Fibroblast of lung (primary cell): ENCODE results near the gene ABCB7. TPM values are rescaled to one million over a fixed set of nuclear protein-coding genes. Genes with fewer than 3 reads are reported as not detected.

Experiments used
- DNase-seq, 2 donors: peaks; one replicate each; pipeline versions ENCODE4 v3.0.0 to v3.0.0-alpha.2; 2010; ENCODE audit warnings: low read depth in 2 of 2
- H2AFZ ChIP-seq: 2 replicates; pipeline ENCODE4 v1.5.1; 2012; ENCODE audit warnings: low read length, control low read depth, inconsistent platforms
- H3K27ac ChIP-seq: 2 replicates; pipeline ENCODE4 v1.5.1; 2011; ENCODE audit warnings: low read length, control low read depth; ENCODE audit not compliant: insufficient read depth
- H3K27me3 ChIP-seq: 2 replicates; pipeline ENCODE4 v1.5.1; 2011; ENCODE audit warnings: mild to moderate bottlenecking, low read length; ENCODE audit not compliant: control insufficient read depth, insufficient read depth
- H3K36me3 ChIP-seq: 2 replicates; pipeline ENCODE4 v1.5.1; 2011; ENCODE audit warnings: low read length; ENCODE audit not compliant: control insufficient read depth, insufficient read depth
- H3K4me1 ChIP-seq: 2 replicates; pipeline ENCODE4 v1.5.1; 2011; ENCODE audit warnings: low read length; ENCODE audit not compliant: control insufficient read depth, insufficient read depth; ENCODE audit errors: extremely low read depth
- H3K4me2 ChIP-seq: 2 replicates; pipeline ENCODE4 v1.5.1; 2011; ENCODE audit warnings: low read length, control low read depth; ENCODE audit not compliant: insufficient read depth; ENCODE audit errors: extremely low read depth
- H3K4me3 ChIP-seq, 4 experiments: fragments of 200-600 bp in 1 of 4; sonication (generic) in 1 of 4; replicated peaks in 1 of 4; 2 replicates each; pipeline ENCODE4 v1.5.1; 2011 to 2016; ENCODE audit warnings: low read length in 4 of 4, low read depth in 3 of 4, mild to moderate bottlenecking in 3 of 4, control low read depth in 2 of 4, inconsistent platforms in 1 of 4, mixed read lengths in 1 of 4; ENCODE audit not compliant: insufficient read depth in 1 of 4; ENCODE audit errors: control extremely low read depth in 1 of 4
- H3K79me2 ChIP-seq: 2 replicates; pipeline ENCODE4 v1.5.1; 2012; ENCODE audit warnings: mild to moderate bottlenecking, low read length, inconsistent platforms; ENCODE audit not compliant: control insufficient read depth, insufficient read depth
- H3K9ac ChIP-seq: 2 replicates; pipeline ENCODE4 v1.5.1; 2011; ENCODE audit warnings: mild to moderate bottlenecking, low read length, control low read depth; ENCODE audit not compliant: insufficient read depth
- H3K9me3 ChIP-seq: 2 replicates; pipeline ENCODE4 v1.5.1; 2012; ENCODE audit warnings: low read depth, low read length; ENCODE audit not compliant: control insufficient read depth, insufficient read depth
- H4K20me1 ChIP-seq: 2 replicates; pipeline ENCODE4 v1.5.1; 2011; ENCODE audit warnings: low read length; ENCODE audit not compliant: control insufficient read depth, insufficient read depth; ENCODE audit errors: extremely low read depth
- CTCF ChIP-seq, 2 donors: IDR thresholded peaks in 1 of 2; conservative IDR thresholded peaks in 1 of 2; 1 replicate in 1 of 2; 2 replicates in 1 of 2; pipeline ENCODE4 v1.5.1; 2011 to 2012; ENCODE audit warnings: low read length in 2 of 2, control low read depth in 1 of 2, inconsistent platforms in 1 of 2, low read depth in 1 of 2, mild to moderate bottlenecking in 1 of 2
- EZH2 ChIP-seq: IDR thresholded peaks from 2 replicates; pipeline ENCODE4 v1.5.1; 2012; ENCODE audit warnings: low read length, control low read depth, mild to moderate bottlenecking; ENCODE audit errors: missing control alignments
- polyA plus RNA-seq, 2 donors: library from polyadenylated mRNA; depleted of rRNA in 1 of 2; stranded (reverse) in 1 of 2; unstranded in 1 of 2; fragments of >200 nt; gene quantifications; 2 replicates each; pipeline ENCODE4 v1.2.1, GENCODE V29; 2011 to 2012; ENCODE audit warnings: missing spikeins in 1 of 2
- total RNA-seq: library from RNA; depleted of rRNA; stranded (reverse); fragments of >200 nt; gene quantifications from 2 replicates; pipeline ENCODE4 v1.2.1, GENCODE V29; 2014

Gene ABCB7
- total and polyA plus RNA-seq, 2 donors (not counting 1 experiment from before 2014, with no cell fraction given): 20.8 to 30.1 TPM

GRCh38 chrX:75113664-75114063 is 42.4 kb downstream of the ABCB7 start:
- Histone ChIP-seq H3K9ac (no peak overlapping the region), H2AFZ (no peak overlapping the region), H3K4me2 (no peak overlapping the region), H3K79me2 (no peaks in the 10 kb centered on the region), H3K4me1 (no peaks in the 10 kb centered on the region), H3K27me3 (no peaks in the 10 kb centered on the region), H3K36me3 (no peaks in the 10 kb centered on the region), H3K4me3 (no peak overlapping the region), H3K9me3 (no peaks in the 10 kb centered on the region), H4K20me1 (no peaks in the 10 kb centered on the region), H3K27ac (no peak overlapping the region)
- no peak for TF ChIP-seq EZH2
- TF ChIP-seq CTCF (conservative IDR thresholded peaks at IDR 0.05 in 1 of 2, IDR thresholded peaks at IDR 0.05 in 1 of 2; ENCODE audit: low read depth in 1 of 2, low read length in 2 of 2): no peak
- DNase-seq: no peak

GRCh38 chrX:75107863-75108509 is 48.1 kb downstream of the ABCB7 start:
- no peaks in the 10 kb centered on the region for H3K36me3 ChIP-seq

GRCh38 chrX:75106772-75107171 is 49.3 kb downstream of the ABCB7 start:
- Histone ChIP-seq H3K36me3 (no peaks in the 10 kb centered on the region), H3K79me2 (no peaks in the 10 kb centered on the region), H3K9ac (no peak overlapping the region), H3K4me1 (no peaks in the 10 kb centered on the region), H3K4me3 (no peak overlapping the region), H3K9me3 (no peaks in the 10 kb centered on the region), H3K27ac (no peak overlapping the region), H3K27me3 (no peaks in the 10 kb centered on the region), H4K20me1 (no peaks in the 10 kb centered on the region), H3K4me2 (no peak overlapping the region), H2AFZ (no peak overlapping the region)
- DNase-seq: no peak
- TF ChIP-seq EZH2 (no peak), CTCF (conservative IDR thresholded peaks at IDR 0.05 in 1 of 2, IDR thresholded peaks at IDR 0.05 in 1 of 2; ENCODE audit: low read depth in 1 of 2, low read length in 2 of 2) (no peak)

More at GRCh38 chrX:75107863-75108509, 48.1 kb downstream of the ABCB7 start:
- H3K9me3 ChIP-seq: no peaks in the 10 kb centered on the region
- no peaks in the 10 kb centered on the region for H3K79me2 ChIP-seq
- DNase-seq: no peak
- no peak overlapping the region for H3K27ac ChIP-seq
- no peak overlapping the region for H2AFZ ChIP-seq
- no peak for TF ChIP-seq CTCF (conservative IDR thresholded peaks at IDR 0.05 in 1 of 2, IDR thresholded peaks at IDR 0.05 in 1 of 2; ENCODE audit: low read depth in 1 of 2, low read length in 2 of 2)
- no peak for TF ChIP-seq EZH2
- no peak overlapping the region for H3K4me3 ChIP-seq
- no peaks in the 10 kb centered on the region for H3K27me3 ChIP-seq
- no peaks in the 10 kb centered on the region for H4K20me1 ChIP-seq
- no peak overlapping the region for H3K9ac ChIP-seq
- H3K4me2 ChIP-seq: no peak overlapping the region
- H3K4me1 ChIP-seq: no peaks in the 10 kb centered on the region
